ENCODE data around the gene FSTL4.

- TF ChIP-seq CTCF (IDR thresholded peaks at IDR 0.05; ENCODE audit: poor library complexity) = no peak
- no peak for TF ChIP-seq EZH2 (IDR thresholded peaks at IDR 0.05; ENCODE audit: borderline replicate concordance)
- no peak for TF ChIP-seq EZH2phosphoT487 (IDR thresholded peaks at IDR 0.05; ENCODE audit: low read depth, severe bottlenecking, unreplicated experiment)
These were observed 47.3 kb downstream of the FSTL4 start for GRCh38 chr5:133564921-133565565.
